Measurements from ENCODE around the gene IKBIP.

- TF ChIP-seq CTCF (IDR thresholded peaks at IDR 0.05) = no peak
- no peak for TF ChIP-seq POLR2AphosphoS5 (IDR thresholded peaks at IDR 0.05)
- TF ChIP-seq POLR2A (IDR thresholded peaks at IDR 0.05) = no peak
- TF ChIP-seq EP300 (IDR thresholded peaks at IDR 0.05) = no peak
These were observed 63.5 kb downstream of the IKBIP start for GRCh38 chr12:98581101-98581500.

Data from gastroesophageal sphincter (tissue), 3 donors.